GM23338 (cell line): Measurements from ENCODE around the gene SELENOO.
A peak's percentile ranks its signal among the peaks of the same experiment; 100 is the strongest.

ENCODE experiments used
- CREB1 ChIP-seq: fragments of 250-450 bp; sonication (Bioruptor Pico); IDR thresholded peaks from 2 replicates; pipeline ENCODE4 v1.5.0; 2020; ENCODE audit warnings: low read depth, mild to moderate bottlenecking, moderate library complexity
- CTCF ChIP-seq, 2 experiments: fragments of 200-600 bp in 1 of 2; sonication (generic) in 1 of 2; conservative IDR thresholded peaks; 2 replicates each; pipeline versions ENCODE4 v1.5.1 to v1.6.1; 2016 to 2017; ENCODE audit warnings: antibody characterized with exemption in 2 of 2, low read depth in 2 of 2, mild to moderate bottlenecking in 2 of 2, moderate library complexity in 1 of 2
- EZH2 ChIP-seq: fragments of 200-600 bp; sonication (generic); IDR thresholded peaks from one replicate; pipeline ENCODE4 v1.8.0; 2017; ENCODE audit warnings: antibody characterized with exemption, mild to moderate bottlenecking, low read depth; ENCODE audit not compliant: unreplicated experiment
- EZH2phosphoT487 ChIP-seq: fragments of 200-600 bp; sonication (generic); IDR thresholded peaks from one replicate; pipeline ENCODE4 v1.8.1; 2018; ENCODE audit warnings: antibody characterized with exemption; ENCODE audit not compliant: unreplicated experiment
- JUNB ChIP-seq: IDR thresholded peaks from one replicate; pipeline ENCODE4 v1.6.1; 2016; ENCODE audit warnings: antibody characterized with exemption; ENCODE audit not compliant: unreplicated experiment
- POLR2AphosphoS5 ChIP-seq: IDR thresholded peaks from 2 replicates; pipeline ENCODE4 v1.6.1; 2016; ENCODE audit warnings: antibody characterized with exemption, low read depth
- REST ChIP-seq: IDR thresholded peaks from one replicate; pipeline ENCODE4 v1.6.1; 2018; ENCODE audit warnings: antibody characterized with exemption; ENCODE audit not compliant: unreplicated experiment
- ZNF114 ChIP-seq: fragments of 250-450 bp; sonication (Bioruptor Pico); IDR thresholded peaks from 2 replicates; pipeline ENCODE4 v1.5.0; 2020; ENCODE audit warnings: mild to moderate bottlenecking, moderate library complexity
- ZNF331 ChIP-seq: fragments of 250-450 bp; sonication (Bioruptor Pico); IDR thresholded peaks from 2 replicates; pipeline ENCODE4 v1.5.0; 2020; ENCODE audit warnings: low read depth, mild to moderate bottlenecking, moderate library complexity

GRCh38 chr22:50170453-50171318 lies 30.1 kb upstream of the SELENOO start, which contains the start of gene PANX2:
- TF ChIP-seq CTCF (conservative IDR thresholded peaks at IDR 0.05; ENCODE audit: low read depth in 2 of 2), result no peak
- no peak for TF ChIP-seq REST
- TF ChIP-seq ZNF331 (CRISPR knock-in tag), result no peak
- TF ChIP-seq JUNB, result no peak
- peak; percentile 42 for TF ChIP-seq EZH2
- TF ChIP-seq POLR2AphosphoS5, result peak; percentile 20; the same call in 1 of the 2 replicates
- no peak for TF ChIP-seq CREB1 (CRISPR knock-in tag)
- TF ChIP-seq EZH2phosphoT487, result no peak
- no peak for TF ChIP-seq ZNF114
